HG02852 (cell line): ENCODE measurements around the gene TBC1D30.
"Not testable (repeated sequence)": the region's sequence is repeated elsewhere in the genome, so short reads cannot be mapped to it uniquely, and the experiment has no call there.

Experiments
- ATAC-seq: cut with Tn5 transposase; IDR thresholded peaks from one replicate; pipeline ENCODE4 v1.9.1; 2021; ENCODE audit warnings: mild to moderate bottlenecking, moderate library complexity; ENCODE audit not compliant: unreplicated experiment

TBC1D30 gene

GRCh38 chr12:64802180-64802775, 22.2 kb upstream of the TBC1D30 start:
- ATAC-seq: not testable (repeated sequence)

GRCh38 chr12:64806173-64806572, 18.3 kb upstream of the TBC1D30 start:
- ATAC-seq: no peak

GRCh38 chr12:64806593-64807460, 17.6 kb upstream of the TBC1D30 start:
- ATAC-seq: no peak

- no peak for ATAC-seq
Observed at GRCh38 chr12:64808110-64808509, 16.3 kb upstream of the TBC1D30 start.

- ATAC-seq: no peak
Observed at GRCh38 chr12:64810831-64811230, 13.6 kb upstream of the TBC1D30 start.

- no peak for ATAC-seq
Observed at GRCh38 chr12:64813723-64814122, 10.7 kb upstream of the TBC1D30 start.

GRCh38 chr12:64814432-64814831, 10.0 kb upstream of the TBC1D30 start:
- ATAC-seq: no peak

GRCh38 chr12:64819816-64820402, 4.5 kb upstream of the TBC1D30 start:
- ATAC-seq: no peak

GRCh38 chr12:64820593-64820992, 3.9 kb upstream of the TBC1D30 start:
- ATAC-seq: no peak

- no peak for ATAC-seq
Observed at GRCh38 chr12:64821116-64821630, 3.3 kb upstream of the TBC1D30 start.

GRCh38 chr12:64824130-64824499, 332 bp upstream of the TBC1D30 start:
- peak; percentile 13 for ATAC-seq

GRCh38 chr12:64825143-64826021, 935 bp downstream of the TBC1D30 start:
- ATAC-seq: no peak

- no peak for ATAC-seq
Observed at GRCh38 chr12:64826234-64826633, 1.8 kb downstream of the TBC1D30 start.

- ATAC-seq: no peak
Observed at GRCh38 chr12:64828713-64829112, 4.3 kb downstream of the TBC1D30 start.

- ATAC-seq: no peak
Observed at GRCh38 chr12:64833928-64834327, 9.5 kb downstream of the TBC1D30 start.

- no peak for ATAC-seq
Observed at GRCh38 chr12:64835901-64836300, 11.5 kb downstream of the TBC1D30 start.

- no peak for ATAC-seq
Observed at GRCh38 chr12:64836856-64837255, 12.4 kb downstream of the TBC1D30 start.

GRCh38 chr12:64837427-64837826, 13.0 kb downstream of the TBC1D30 start:
- no peak for ATAC-seq

- no peak for ATAC-seq
Observed at GRCh38 chr12:64840119-64840518, 15.7 kb downstream of the TBC1D30 start.

- ATAC-seq: no peak
Observed at GRCh38 chr12:64840949-64841717, 16.7 kb downstream of the TBC1D30 start.
